ENCODE results near the gene IGDCC3.

IGDCC3 gene

DNA sequence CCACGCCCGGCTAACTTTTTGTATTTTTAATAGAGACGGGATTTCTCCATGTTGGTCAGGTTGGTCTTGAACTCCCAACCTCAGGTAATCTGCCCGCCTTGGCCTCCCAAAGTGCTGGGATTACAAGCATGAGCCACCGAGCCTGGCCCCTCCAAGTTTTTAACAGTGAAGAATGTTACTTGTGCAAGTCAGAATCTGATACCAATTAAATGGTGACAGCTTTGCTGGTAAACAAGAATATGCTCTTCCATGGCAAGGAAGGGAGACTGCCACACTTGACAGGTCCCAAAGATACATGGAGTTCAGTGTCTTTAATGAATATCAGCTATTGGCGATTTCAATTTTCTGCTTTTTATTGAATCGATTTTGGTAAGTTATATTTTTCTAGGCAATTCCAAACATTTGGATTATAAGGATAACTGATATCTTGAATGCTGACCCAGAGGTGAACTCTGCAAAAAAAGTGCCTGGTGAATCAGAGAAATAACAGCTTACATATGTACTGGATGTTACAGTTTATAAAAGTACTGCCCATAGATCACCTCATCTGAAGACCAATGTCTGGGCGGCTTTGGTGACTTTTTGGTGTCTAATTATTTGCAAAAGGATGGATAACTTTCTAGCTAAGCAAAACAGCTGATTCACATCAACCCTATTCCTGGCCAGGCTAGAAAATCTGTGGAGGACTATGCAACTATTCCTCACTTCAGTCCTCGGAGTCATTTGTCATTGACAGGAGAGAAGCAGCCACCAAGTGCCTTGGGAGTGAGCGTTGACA, 92.3 kb downstream of the IGDCC3 start:
- DNase-seq: no peak

DNA sequence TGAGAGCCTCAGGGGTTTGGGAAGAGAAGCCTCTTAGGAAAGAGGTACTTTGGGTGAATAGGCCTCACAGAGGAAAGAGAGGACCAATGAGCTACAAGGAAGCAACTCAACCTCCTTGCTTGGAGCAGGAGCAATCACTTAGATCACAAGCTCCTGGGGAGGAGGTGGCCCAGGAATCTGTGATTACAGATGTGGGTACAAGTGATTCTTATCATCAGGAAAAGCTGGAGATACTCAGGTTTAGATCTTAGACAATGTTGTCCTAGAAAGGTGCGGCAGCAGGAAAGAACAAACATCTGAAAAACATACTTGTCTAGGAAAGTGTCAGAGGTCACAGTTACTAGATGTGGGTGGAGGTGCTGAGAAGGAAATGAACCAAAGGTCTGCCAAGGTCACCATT, 99.3 kb downstream of the IGDCC3 start:
- no peak for DNase-seq

All from T-helper 1 cell (primary cell).